K562 (cell line): Measurements from ENCODE around the gene CA7. TPM values are rescaled to one million over a fixed set of nuclear protein-coding genes. Genes with fewer than 3 reads are reported as not detected.

Experiments used
- ATAC-seq: fragments of 200-7000 bp; cut with Tn5 transposase; 3 replicates; pipeline ENCODE4 v1.9.1; 2020; ENCODE audit warnings: moderate library complexity
- BruUV-seq: library from RNA; stranded (reverse); fragments of 400-500 nt; replicated peaks from 2 replicates; lab custom pipeline; 2021; lab: Mats Ljungman, UMichigan
- CTCF ChIA-PET: fragments of 300-600 bp; formaldehyde crosslinking; extraction: SDS; loops from one replicate; lab custom pipeline; 2021; ENCODE audit warnings: low intra/inter-chr PET ratio; lab: Yijun Ruan, JAX
- POLR2A ChIA-PET: fragments of 300-600, 350-650 bp; sonication (Branson Sonifier 250); formaldehyde crosslinking; extraction: SDS; loops from one replicate; lab custom pipeline; 2021; ENCODE audit warnings: antibody characterized with exemption, inconsistent platforms; lab: Yijun Ruan, JAX
- DNase-seq, 4 experiments: peaks; one replicate each; pipeline versions ENCODE4 v3.0.0 to v3.0.0-alpha.2; 2011 to 2018; ENCODE audit warnings: low spot score in 3 of 4, mixed read lengths in 3 of 4; ENCODE audit errors: extremely low read depth in 1 of 4
- FAIRE-seq: peaks from 2 replicates; lab custom pipeline; 2011; peaks lifted over from hg19 to GRCh38; lab: Jason Lieb, UNC
- H2AFZ ChIP-seq: 2 replicates; pipeline ENCODE4 v1.6.0; 2011; ENCODE audit warnings: low read depth, low read length, control low read depth, inconsistent platforms
- H3K27ac ChIP-seq: fragments of 200-600 bp; 3 replicates; pipeline ENCODE4 v1.8.0; 2011; ENCODE audit warnings: low read depth, mild to moderate bottlenecking, control low read depth, inconsistent platforms, low read length, moderate library complexity, mixed read lengths; ENCODE audit errors: extremely low read depth
- H3K27me3 ChIP-seq, 2 experiments: fragments of 300-600 bp in 1 of 2; 2 replicates in 1 of 2; 3 replicates in 1 of 2; pipeline versions ENCODE4 v1.6.0 to v1.8.0; 2011; ENCODE audit warnings: inconsistent platforms in 2 of 2, low read length in 2 of 2, mild to moderate bottlenecking in 1 of 2, mixed read lengths in 1 of 2, moderate library complexity in 1 of 2; ENCODE audit not compliant: control insufficient read depth in 2 of 2, insufficient read depth in 2 of 2
- H3K36me3 ChIP-seq: fragments of 300-600 bp; 3 replicates; pipeline ENCODE4 v1.8.0; 2011; ENCODE audit warnings: mild to moderate bottlenecking, low read length, inconsistent platforms; ENCODE audit not compliant: control insufficient read depth, insufficient read depth
- H3K4me1 ChIP-seq, 2 experiments: fragments of 200-600 bp in 1 of 2; replicated peaks in 1 of 2; 2 replicates in 1 of 2; 3 replicates in 1 of 2; pipeline versions ENCODE4 v1.5.1 to v1.8.0; 2011; ENCODE audit warnings: inconsistent platforms in 2 of 2, low read length in 2 of 2, mild to moderate bottlenecking in 1 of 2, mixed read lengths in 1 of 2, moderate library complexity in 1 of 2; ENCODE audit not compliant: control insufficient read depth in 2 of 2, insufficient read depth in 2 of 2
- H3K4me2 ChIP-seq: 2 replicates; pipeline ENCODE4 v1.6.1; 2011; ENCODE audit warnings: low read length, control low read depth, inconsistent platforms, mixed read lengths; ENCODE audit not compliant: insufficient read depth
- H3K4me3 ChIP-seq: fragments of 200-600 bp; sonication (generic), shearing (Covaris generic); 2 replicates; pipeline ENCODE4 v1.5.1; 2016; ENCODE audit warnings: control low read depth, inconsistent platforms
- H3K79me2 ChIP-seq: fragments of 200-600 bp; 3 replicates; pipeline ENCODE4 v1.8.0; 2011; ENCODE audit warnings: low read length, inconsistent platforms; ENCODE audit not compliant: control insufficient read depth, insufficient read depth
- H3K9ac ChIP-seq, 2 experiments: 2 replicates each; pipeline versions ENCODE4 v1.6.0 to v1.6.1; 2011; ENCODE audit warnings: low read depth in 2 of 2, low read length in 2 of 2, control low read depth in 1 of 2, inconsistent platforms in 1 of 2, mild to moderate bottlenecking in 1 of 2, mixed read lengths in 1 of 2; ENCODE audit not compliant: insufficient read depth in 1 of 2
- H3K9me1 ChIP-seq: one replicate; pipeline ENCODE4 v1.6.0; 2011; ENCODE audit warnings: inconsistent platforms, mild to moderate bottlenecking, low read length, moderate library complexity; ENCODE audit not compliant: control insufficient read depth, insufficient read depth
- H3K9me3 ChIP-seq: replicated peaks from 2 replicates; pipeline ENCODE4 v1.5.1; 2011; ENCODE audit warnings: low read depth, low read length, inconsistent platforms; ENCODE audit not compliant: control insufficient read depth, insufficient read depth
- H4K20me1 ChIP-seq: replicated peaks from 2 replicates; pipeline ENCODE4 v1.6.1; 2011; ENCODE audit warnings: low read length, inconsistent platforms, mixed read lengths; ENCODE audit not compliant: control insufficient read depth, insufficient read depth
- CHD4 ChIP-seq: fragments of 200-600 bp; sonication (generic); IDR thresholded peaks from 3 replicates; pipeline ENCODE4 v1.6.1; 2012; ENCODE audit warnings: low read depth, mild to moderate bottlenecking, mixed read lengths, low read length, inconsistent platforms; ENCODE audit not compliant: insufficient read depth, insufficient replicate concordance, poor library complexity, severe bottlenecking
- EGR1 ChIP-seq: fragments of 450-650 bp; conservative IDR thresholded peaks from 2 replicates; pipeline ENCODE4 v1.6.1; 2017; ENCODE audit warnings: mild to moderate bottlenecking
- MCM2 ChIP-seq: fragments of 450-650 bp; IDR thresholded peaks from 2 replicates; pipeline ENCODE4 v1.6.1; 2017; ENCODE audit warnings: low read depth, mild to moderate bottlenecking
- MCM3 ChIP-seq: fragments of 450-650 bp; IDR thresholded peaks from 2 replicates; pipeline ENCODE4 v1.6.1; 2016
- NRF1 ChIP-seq, 2 experiments: fragments of 450-650 bp; IDR thresholded peaks in 1 of 2; conservative IDR thresholded peaks in 1 of 2; 2 replicates each; pipeline ENCODE4 v1.6.1; 2014; ENCODE audit warnings: mild to moderate bottlenecking in 2 of 2
- PML ChIP-seq: IDR thresholded peaks from 2 replicates; pipeline ENCODE4 v1.6.1; 2012; ENCODE audit warnings: low read length, inconsistent platforms
- POLR2A ChIP-seq: fragments of 450-650 bp; conservative IDR thresholded peaks from 2 replicates; pipeline ENCODE4 v1.6.1; 2016
- POLR2G ChIP-seq: fragments of 200-400 bp; formaldehyde crosslinking; IDR thresholded peaks from 2 replicates; pipeline ENCODE4 v1.6.1; 2017; ENCODE audit warnings: low read depth, mild to moderate bottlenecking, antibody characterized with exemption, low read length, moderate library complexity
- PRMT5 ChIP-seq: sonication (generic); formaldehyde crosslinking; IDR thresholded peaks from 2 replicates; pipeline ENCODE4 v1.5.0; 2020; ENCODE audit warnings: missing genetic modification reagents
- RBM22 ChIP-seq: fragments of 200-400 bp; formaldehyde crosslinking; IDR thresholded peaks from 2 replicates; pipeline ENCODE4 v1.6.1; 2018; ENCODE audit warnings: low read length, low read depth; ENCODE audit not compliant: poor library complexity, severe bottlenecking
- SAFB2 ChIP-seq: fragments of 200-400 bp; formaldehyde crosslinking; IDR thresholded peaks from 2 replicates; pipeline ENCODE4 v1.6.1; 2018; ENCODE audit warnings: borderline replicate concordance, low read length, low read depth, moderate library complexity; ENCODE audit not compliant: severe bottlenecking
- SUPT5H ChIP-seq: fragments of 450-650 bp; IDR thresholded peaks from 2 replicates; pipeline ENCODE4 v1.6.1; 2016
- ZNF75A ChIP-seq: fragments of 450-650 bp; formaldehyde crosslinking; IDR thresholded peaks from 2 replicates; pipeline ENCODE4 v1.4.0; 2020; ENCODE audit warnings: mild to moderate bottlenecking
- ZNF764 ChIP-seq: fragments of 250-450 bp; sonication (Bioruptor Pico); IDR thresholded peaks from 2 replicates; pipeline ENCODE4 v1.4.0; 2020; ENCODE audit warnings: low read depth, mild to moderate bottlenecking, moderate library complexity
- WGBS: fragments of 100-300 bp; shearing (Covaris generic); methylation state at CpG from one replicate; pipeline ENCODE4 v1.1.6; 2016; ENCODE audit warnings: low coverage, mixed read lengths; ENCODE audit not compliant: insufficient coverage; ENCODE audit errors: missing lambda C conversion rate; 5-methylcytosine and 5-hydroxymethylcytosine counted together
- in situ Hi-C: fragments of 300-500 bp; cut with MboI; formaldehyde crosslinking; loops from 4 replicates; pipeline ENCODE4 v1.15.0; 2018; ENCODE audit warnings: inconsistent platforms, mixed read lengths
- intact Hi-C: fragments of 100-400 bp; cut with micrococcal nuclease; formaldehyde crosslinking; loops from 2 replicates; pipeline ENCODE4 v1.14.2; 2022
- polyA plus RNA-seq, 8 experiments: library from polyadenylated mRNA; depleted of rRNA in 4 of 8; stranded (reverse) in 5 of 8; unstranded in 3 of 8; fragments of >200 nt; fragmentation: Nextera tagmentation in 2 of 8; fragmentation: Illumina TruSeq in 1 of 8; extraction: Ambion mirVana in 2 of 8; extraction: Trizol in 1 of 8; gene quantifications; 2 replicates each; pipeline versions ENCODE4 v1.2.1 to v1.2.3, GENCODE V29; 2011 to 2014; ENCODE audit warnings: inconsistent platforms in 1 of 8, missing spikeins in 1 of 8
- total RNA-seq, 7 experiments: library from RNA; depleted of rRNA in 6 of 7; stranded (reverse); fragments of >200 nt in 6 of 7; fragmentation: Illumina TruSeq in 2 of 7; extraction: Trizol in 2 of 7; gene quantifications; 2 replicates each; pipeline versions ENCODE4 v1.2.1 to v1.2.3, GENCODE V29; 2011 to 2021; ENCODE audit warnings: low replicate concordance in 1 of 7
- TF ChIP-seq, protein P1 (sequence below), 2 experiments: IDR thresholded peaks; 2 replicates each; pipeline ENCODE4 v1.6.1; 2011; ENCODE audit warnings: borderline replicate concordance in 1 of 2, control low read depth in 1 of 2, low read depth in 1 of 2, low read length in 1 of 2, mild to moderate bottlenecking in 1 of 2, mixed read lengths in 1 of 2, moderate library complexity in 1 of 2; ENCODE audit not compliant: insufficient read depth in 1 of 2, insufficient read length in 1 of 2, poor library complexity in 1 of 2, severe bottlenecking in 1 of 2; ENCODE audit errors: extremely low read depth in 1 of 2
- TF ChIP-seq, protein P2 (sequence below): fragments of 450-650 bp; IDR thresholded peaks from 2 replicates; pipeline ENCODE4 v1.6.1; 2016
- TF ChIP-seq, protein P3 (sequence below): sonication (generic); formaldehyde crosslinking; IDR thresholded peaks from 2 replicates; pipeline ENCODE4 v1.8.1; 2023; ENCODE audit warnings: mild to moderate bottlenecking, missing genetic modification reagents
- TF ChIP-seq, protein P4 (sequence below): fragments of 250-450 bp; sonication (Bioruptor Pico); IDR thresholded peaks from 2 replicates; pipeline ENCODE4 v1.8.0; 2021; ENCODE audit warnings: moderate library complexity, mild to moderate bottlenecking, inconsistent platforms

The CA7 gene
- total and polyA plus RNA-seq, 9 of the 15 experiments (the other 6 are each of a cell fraction or from before 2014, with no cell fraction given) = 0.03 to 0.07 (median 0.05) TPM; not detected in 5

DNA sequence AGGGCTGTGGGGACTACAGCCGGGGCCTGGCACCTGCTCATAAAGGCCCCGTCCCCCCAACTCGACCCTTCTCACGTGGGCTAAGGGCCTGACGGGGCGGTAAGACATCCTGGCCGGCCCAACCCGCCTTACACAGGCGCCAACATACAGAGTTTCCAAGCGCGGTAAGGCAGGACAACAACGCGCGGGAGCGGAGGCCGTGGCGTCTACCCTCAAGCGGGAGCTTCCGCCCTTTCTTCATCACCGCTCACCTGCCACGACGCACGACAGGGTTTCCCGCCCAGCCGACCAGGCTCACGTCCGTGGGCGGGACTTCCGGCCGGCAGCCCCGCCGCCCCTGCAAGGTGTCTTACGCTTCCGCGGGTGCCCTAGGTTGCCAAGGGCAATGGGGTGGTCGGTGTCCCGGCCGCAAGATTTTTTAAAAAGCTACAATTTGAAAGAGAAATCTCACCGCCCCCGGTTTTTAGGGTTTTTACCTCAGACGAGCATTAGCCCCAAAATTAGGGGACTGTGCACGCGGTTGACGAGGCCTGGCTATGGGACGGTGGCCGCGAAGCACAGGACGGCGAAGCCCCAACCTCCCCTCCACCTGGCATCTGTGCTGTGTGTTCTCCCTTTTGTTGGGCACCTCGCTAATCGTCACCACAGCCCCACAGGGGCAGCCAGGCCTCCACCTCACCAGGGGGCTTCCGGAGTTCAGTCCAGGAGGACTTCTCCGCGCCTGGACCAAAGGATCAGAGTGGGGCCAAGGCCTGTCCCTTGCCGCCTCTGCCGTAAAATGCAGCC is 42.7 kb upstream of the CA7 start, which contains the start of gene TERB1:
TSS of gene TERB1 (minus strand) at position 265 of the 786 bp plus-strand sequence. CDS start 4,786 bp downstream, outside the sequence.
- H2AFZ ChIP-seq = no peak within 1 kb of the TSS
- no peaks in the 10 kb centered on the region for H3K27me3 ChIP-seq
- no TSS peak for BruUV-seq
- ChIA-PET CTCF (no interaction called here), POLR2A (interaction anchor here (1.0 to 2.1 kb wide), 3 partner anchors 9 to 24 kb away, joined by 3 to 5 read pairs (median 3); no protein-coding TSS in a partner anchor)
- 94% methylated on average over 42 of the region's 56 CpGs for WGBS
- H3K27ac ChIP-seq = no peak within 1 kb of the TSS
- ATAC-seq (peak; percentile 26; the same call in 2 of the 3 replicates), FAIRE-seq (no peak), DNase-seq (no peak)
- H3K9me1 ChIP-seq = no peaks in the 10 kb centered on the region
- no peak within 1 kb of the TSS for H3K4me3 ChIP-seq
- peaks cover 47% of the 10 kb centered on the region for H3K36me3 ChIP-seq
- H3K9me3 ChIP-seq = no peaks in the 10 kb centered on the region
- in situ Hi-C loops (no loop called here), intact Hi-C loops (no loop called here)
- H3K9ac ChIP-seq = no peak within 1 kb of the TSS
- no peaks in the 10 kb centered on the region for H4K20me1 ChIP-seq
- H3K79me2 ChIP-seq = no peaks in the 10 kb centered on the region
- H3K4me1 ChIP-seq = peaks cover 0 to 3% of the 10 kb centered on the region in 2 experiments; a peak in 1 of 5 replicates
- H3K4me2 ChIP-seq = no peak within 1 kb of the TSS
- TF ChIP-seq MCM3 (no peak), CHD4 (no peak), SUPT5H (0 out of 2 replicates have a peak, but pooled peaks have one; percentile 27), PRMT5 (CRISPR knock-in tag) (no peak), SAFB2 (no peak), RBM22 (peak; percentile 43), POLR2A (0 out of 2 replicates have a peak, but pooled peaks have one; percentile 42), POLR2G (peak; percentile 71), ZNF75A (CRISPR knock-in tag) (no peak), MCM2 (no peak), ZNF764 (no peak), PML (no peak), EGR1 (0 out of 2 replicates have a peak, but pooled peaks have one; percentile 16), NRF1 (conservative IDR thresholded peaks at IDR 0.05 in 1 of 2, IDR thresholded peaks at IDR 0.05 in 1 of 2) (no peak)
- TF ChIP-seq, protein P1, sequence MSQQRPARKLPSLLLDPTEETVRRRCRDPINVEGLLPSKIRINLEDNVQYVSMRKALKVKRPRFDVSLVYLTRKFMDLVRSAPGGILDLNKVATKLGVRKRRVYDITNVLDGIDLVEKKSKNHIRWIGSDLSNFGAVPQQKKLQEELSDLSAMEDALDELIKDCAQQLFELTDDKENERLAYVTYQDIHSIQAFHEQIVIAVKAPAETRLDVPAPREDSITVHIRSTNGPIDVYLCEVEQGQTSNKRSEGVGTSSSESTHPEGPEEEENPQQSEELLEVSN (IDR thresholded peaks at IDR 0.05; ENCODE audit: borderline replicate concordance in 1 of 2, extremely low read depth in 1 of 2, insufficient read depth in 1 of 2, insufficient read length in 1 of 2, low read depth in 1 of 2, low read length in 1 of 2, poor library complexity in 1 of 2, severe bottlenecking in 1 of 2) = peak in 1 of 2 experiments; percentile 54
- TF ChIP-seq, protein P2, sequence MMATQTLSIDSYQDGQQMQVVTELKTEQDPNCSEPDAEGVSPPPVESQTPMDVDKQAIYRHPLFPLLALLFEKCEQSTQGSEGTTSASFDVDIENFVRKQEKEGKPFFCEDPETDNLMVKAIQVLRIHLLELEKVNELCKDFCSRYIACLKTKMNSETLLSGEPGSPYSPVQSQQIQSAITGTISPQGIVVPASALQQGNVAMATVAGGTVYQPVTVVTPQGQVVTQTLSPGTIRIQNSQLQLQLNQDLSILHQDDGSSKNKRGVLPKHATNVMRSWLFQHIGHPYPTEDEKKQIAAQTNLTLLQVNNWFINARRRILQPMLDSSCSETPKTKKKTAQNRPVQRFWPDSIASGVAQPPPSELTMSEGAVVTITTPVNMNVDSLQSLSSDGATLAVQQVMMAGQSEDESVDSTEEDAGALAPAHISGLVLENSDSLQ = no peak
- TF ChIP-seq, protein P3, sequence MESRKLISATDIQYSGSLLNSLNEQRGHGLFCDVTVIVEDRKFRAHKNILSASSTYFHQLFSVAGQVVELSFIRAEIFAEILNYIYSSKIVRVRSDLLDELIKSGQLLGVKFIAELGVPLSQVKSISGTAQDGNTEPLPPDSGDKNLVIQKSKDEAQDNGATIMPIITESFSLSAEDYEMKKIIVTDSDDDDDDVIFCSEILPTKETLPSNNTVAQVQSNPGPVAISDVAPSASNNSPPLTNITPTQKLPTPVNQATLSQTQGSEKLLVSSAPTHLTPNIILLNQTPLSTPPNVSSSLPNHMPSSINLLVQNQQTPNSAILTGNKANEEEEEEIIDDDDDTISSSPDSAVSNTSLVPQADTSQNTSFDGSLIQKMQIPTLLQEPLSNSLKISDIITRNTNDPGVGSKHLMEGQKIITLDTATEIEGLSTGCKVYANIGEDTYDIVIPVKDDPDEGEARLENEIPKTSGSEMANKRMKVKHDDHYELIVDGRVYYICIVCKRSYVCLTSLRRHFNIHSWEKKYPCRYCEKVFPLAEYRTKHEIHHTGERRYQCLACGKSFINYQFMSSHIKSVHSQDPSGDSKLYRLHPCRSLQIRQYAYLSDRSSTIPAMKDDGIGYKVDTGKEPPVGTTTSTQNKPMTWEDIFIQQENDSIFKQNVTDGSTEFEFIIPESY = peak; percentile 79
- TF ChIP-seq, protein P4, sequence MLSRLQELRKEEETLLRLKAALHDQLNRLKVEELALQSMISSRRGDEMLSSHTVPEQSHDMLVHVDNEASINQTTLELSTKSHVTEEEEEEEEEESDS (CRISPR knock-in tag) = no peak
